Left ventricle myocardium inferior (tissue), 1 donor: ENCODE results near the gene PCNA. TPM values are rescaled to one million over a fixed set of nuclear protein-coding genes. Genes with fewer than 3 reads are reported as not detected.
"Not testable (repeated sequence)": the region's sequence is repeated elsewhere in the genome, so short reads cannot be mapped to it uniquely, and the experiment has no call there.

Experiments used
- DNase-seq: peaks from one replicate; pipeline ENCODE4 v3.0.0-alpha.2; 2020
- H3K27ac ChIP-seq: fragments of 200-600 bp; replicated peaks from 2 replicates; pipeline ENCODE4 v1.8.0; 2021
- H3K27me3 ChIP-seq: fragments of 200-600 bp; 2 replicates; pipeline ENCODE4 v1.8.0; 2021; ENCODE audit warnings: low read depth
- H3K36me3 ChIP-seq: fragments of 200-600 bp; 2 replicates; pipeline ENCODE4 v1.8.0; 2021
- H3K4me1 ChIP-seq: fragments of 200-600 bp; 2 replicates; pipeline ENCODE4 v1.8.0; 2021
- H3K4me3 ChIP-seq: fragments of 200-600 bp; 2 replicates; pipeline ENCODE4 v1.8.0; 2021; ENCODE audit warnings: mild to moderate bottlenecking, moderate library complexity
- H3K9me3 ChIP-seq: fragments of 200-600 bp; replicated peaks from 2 replicates; pipeline ENCODE4 v1.8.0; 2021
- CTCF ChIP-seq: fragments of 200-600 bp; IDR thresholded peaks from 2 replicates; pipeline ENCODE4 v1.8.0; 2021; ENCODE audit warnings: antibody characterized with exemption, mild to moderate bottlenecking, borderline replicate concordance
- intact Hi-C: fragments of 100-400 bp; cut with micrococcal nuclease; formaldehyde crosslinking; loops from one replicate; pipeline ENCODE4 v1.11.0; 2022
- total RNA-seq: library from RNA; stranded (reverse); fragmentation: NEBNext Ultra II Directional; extraction: Animal tissue kit (Norgen Biotek cat#: 25700); gene quantifications from one replicate; pipeline ENCODE4 v1.2.1, GENCODE V29; 2021
- donor health status: DM: no; HTN: yes; CAD: no; lungs with severe emphysema.

Gene PCNA
- total RNA-seq, 1 donor from 2014 or later: 28.0 TPM

GRCh38 chr20:5077761-5078387 is 41.9 kb downstream of the PCNA start:
- DNase-seq: no peak
- Histone ChIP-seq H3K9me3 (no peaks in the 10 kb centered on the region), H3K4me3 (peak overlapping the region; percentile 52), H3K27ac (peak overlapping the region; percentile 76), H3K4me1 (peaks cover 18% of the 10 kb centered on the region), H3K36me3 (no peaks in the 10 kb centered on the region), H3K27me3 (no peaks in the 10 kb centered on the region)
- intact Hi-C loops: no loop called here
- no peak for TF ChIP-seq CTCF

- H3K4me3 ChIP-seq, H3K36me3 ChIP-seq, DNase-seq, H3K27ac ChIP-seq, H3K9me3 ChIP-seq, H3K27me3 ChIP-seq, intact Hi-C loops: not testable (repeated sequence)
- peaks cover 20% of the 10 kb centered on the region for H3K4me1 ChIP-seq
Measured at GRCh38 chr20:5076913-5077312, 42.8 kb downstream of the PCNA start.

- intact Hi-C loops: no loop called here
- no peak for TF ChIP-seq CTCF
- no peak for DNase-seq
Measured at GRCh38 chr20:5074232-5074674, 45.5 kb downstream of the PCNA start.

GRCh38 chr20:5073660-5074231 is 46.0 kb downstream of the PCNA start:
- Histone ChIP-seq H3K4me1 (peaks cover 20% of the 10 kb centered on the region), H3K27ac (peak overlapping the region; percentile 68), H3K4me3 (no peak overlapping the region), H3K9me3 (no peaks in the 10 kb centered on the region), H3K36me3 (no peaks in the 10 kb centered on the region), H3K27me3 (no peaks in the 10 kb centered on the region)
- peak; percentile 19 for DNase-seq
- TF ChIP-seq CTCF: no peak
- intact Hi-C loops: no loop called here

More at GRCh38 chr20:5074232-5074674, 45.5 kb downstream of the PCNA start:
- Histone ChIP-seq H3K27ac (no peak overlapping the region), H3K9me3 (no peaks in the 10 kb centered on the region), H3K4me3 (no peak overlapping the region), H3K27me3 (no peaks in the 10 kb centered on the region), H3K36me3 (no peaks in the 10 kb centered on the region), H3K4me1 (peaks cover 20% of the 10 kb centered on the region)

GRCh38 chr20:5072756-5073659 is 46.8 kb downstream of the PCNA start:
- H3K4me1 ChIP-seq: peaks cover 18% of the 10 kb centered on the region
- H3K27me3 ChIP-seq: no peaks in the 10 kb centered on the region
- peak; percentile 88 for DNase-seq
- TF ChIP-seq CTCF: no peak
- no peak overlapping the region for H3K4me3 ChIP-seq
- intact Hi-C loops: no loop called here
- no peaks in the 10 kb centered on the region for H3K9me3 ChIP-seq
- peak overlapping the region; percentile 68 for H3K27ac ChIP-seq
- no peaks in the 10 kb centered on the region for H3K36me3 ChIP-seq

GRCh38 chr20:5071942-5072341 is 47.8 kb downstream of the PCNA start:
- intact Hi-C loops: not testable (repeated sequence)

More at GRCh38 chr20:5071942-5072341, 47.8 kb downstream of the PCNA start:
- H3K9me3 ChIP-seq, H3K27me3 ChIP-seq, H3K36me3 ChIP-seq, H3K4me3 ChIP-seq, DNase-seq, H3K27ac ChIP-seq: not testable (repeated sequence)
- H3K4me1 ChIP-seq: peaks cover 15% of the 10 kb centered on the region
